HepG2 (cell line): ENCODE data around the gene SLC16A4. TPM values are rescaled to one million over a fixed set of nuclear protein-coding genes. Genes with fewer than 3 reads are reported as not detected.

Experiments used
- ATAC-seq: fragments of 200-7000 bp; cut with Tn5 transposase; 3 replicates; pipeline ENCODE4 v1.9.1; 2020; ENCODE audit warnings: mild to moderate bottlenecking, moderate library complexity
- BruUV-seq: library from RNA; stranded (reverse); fragments of 400-500 nt; replicated peaks from 2 replicates; lab custom pipeline; 2021; lab: Mats Ljungman, UMichigan
- CTCF ChIA-PET: fragments of 300-600 bp; formaldehyde crosslinking; extraction: SDS; loops from one replicate; lab custom pipeline; 2021; ENCODE audit warnings: low total read pairs, inconsistent platforms, low intra/inter-chr PET ratio; lab: Yijun Ruan, JAX
- POLR2A ChIA-PET: fragments of 350-600 bp; sonication (Branson Sonifier 250); formaldehyde crosslinking; loops from one replicate; lab custom pipeline; 2020; ENCODE audit warnings: antibody characterized with exemption, inconsistent platforms; lab: Yijun Ruan, JAX
- DNase-seq: peaks from one replicate; pipeline ENCODE4 v3.0.0-alpha.2; 2015; ENCODE audit warnings: low spot score
- FAIRE-seq: peaks from 3 replicates; lab custom pipeline; 2011; peaks lifted over from hg19 to GRCh38; lab: Jason Lieb, UNC
- H2AFZ ChIP-seq: one replicate; pipeline ENCODE4 v1.6.1; 2011; ENCODE audit warnings: low read length, inconsistent platforms
- H3K27ac ChIP-seq: fragments of 300-600 bp; 3 replicates; pipeline ENCODE4 v1.8.0; 2011; ENCODE audit warnings: mixed run types, mild to moderate bottlenecking, mixed read lengths, low read length, inconsistent platforms; ENCODE audit not compliant: insufficient read depth; ENCODE audit errors: extremely low read length
- H3K27me3 ChIP-seq, 2 experiments: fragments of 200-600 bp in 1 of 2; 2 replicates in 1 of 2; 3 replicates in 1 of 2; pipeline versions ENCODE4 v1.6.0 to v1.8.0; 2011; ENCODE audit warnings: low read length in 2 of 2, mild to moderate bottlenecking in 2 of 2, moderate library complexity in 2 of 2, inconsistent platforms in 1 of 2; ENCODE audit not compliant: insufficient read depth in 2 of 2, control insufficient read depth in 1 of 2
- H3K36me3 ChIP-seq, 2 experiments: fragments of 200-600 bp in 1 of 2; replicated peaks in 1 of 2; 2 replicates in 1 of 2; 3 replicates in 1 of 2; pipeline versions ENCODE4 v1.5.1 to v1.8.0; 2011; ENCODE audit warnings: low read length in 2 of 2, inconsistent platforms in 1 of 2; ENCODE audit not compliant: insufficient read depth in 2 of 2, control insufficient read depth in 1 of 2
- H3K4me1 ChIP-seq: 2 replicates; pipeline ENCODE4 v1.5.1; 2012; ENCODE audit warnings: low read length, inconsistent platforms; ENCODE audit not compliant: insufficient read depth
- H3K4me2 ChIP-seq: 2 replicates; pipeline ENCODE4 v1.6.0; 2011; ENCODE audit warnings: low read depth, low read length, inconsistent platforms
- H3K4me3 ChIP-seq, 3 experiments: fragments of 200-600 bp in 1 of 3; sonication (generic), shearing (Covaris generic) in 1 of 3; replicated peaks in 1 of 3; 2 replicates each; pipeline ENCODE4 v1.5.1; 2011 to 2016; ENCODE audit warnings: low read length in 3 of 3, inconsistent platforms in 2 of 3, low read depth in 2 of 3, mild to moderate bottlenecking in 2 of 3, control low read depth in 1 of 3, mixed read lengths in 1 of 3; ENCODE audit not compliant: insufficient read depth in 1 of 3
- H3K79me2 ChIP-seq: one replicate; pipeline ENCODE4 v1.6.1; 2011; ENCODE audit warnings: low read length, inconsistent platforms; ENCODE audit not compliant: insufficient read depth
- H3K9ac ChIP-seq: 2 replicates; pipeline ENCODE4 v1.6.0; 2011; ENCODE audit warnings: mild to moderate bottlenecking, low read depth, low read length, inconsistent platforms; ENCODE audit not compliant: insufficient read depth
- H3K9me3 ChIP-seq: 2 replicates; pipeline ENCODE4 v1.5.1; 2012; ENCODE audit warnings: mild to moderate bottlenecking, low read length
- H4K20me1 ChIP-seq: 2 replicates; pipeline ENCODE4 v1.6.0; 2011; ENCODE audit warnings: inconsistent platforms, mild to moderate bottlenecking, low read length, moderate library complexity; ENCODE audit not compliant: insufficient read depth
- MED13 ChIP-seq: sonication (generic); formaldehyde crosslinking; IDR thresholded peaks from 2 replicates; pipeline ENCODE4 v1.5.0; 2020; ENCODE audit warnings: missing genetic modification reagents
- NR2C2 ChIP-seq: sonication (generic); formaldehyde crosslinking; IDR thresholded peaks from 2 replicates; pipeline ENCODE4 v1.4.0; 2020; ENCODE audit warnings: missing genetic modification reagents, mild to moderate bottlenecking, moderate library complexity, borderline replicate concordance
- RBFOX2 ChIP-seq: fragments of 200-400 bp; formaldehyde crosslinking; IDR thresholded peaks from 2 replicates; pipeline ENCODE4 v1.6.1; 2017; ENCODE audit warnings: low read depth, mild to moderate bottlenecking, low read length
- XBP1 ChIP-seq: sonication (generic); formaldehyde crosslinking; IDR thresholded peaks from 2 replicates; pipeline ENCODE4 v1.5.0; 2020; ENCODE audit warnings: missing genetic modification reagents
- WGBS: methylation state at CpG from one replicate; pipeline ENCODE4 v1.1.6; 2017; ENCODE audit warnings: low lambda C conversion rate; 5-methylcytosine and 5-hydroxymethylcytosine counted together
- in situ Hi-C: cut with HindIII; loops from 2 replicates; pipeline ENCODE4 v1.10.0; 2017; ENCODE audit warnings: low pct_unique_long_range_greater_than_20kb; ENCODE audit not compliant: extremely low pct_ligation_motif_present
- intact Hi-C: fragments of 100-400 bp; cut with micrococcal nuclease; formaldehyde crosslinking; loops from one replicate; pipeline ENCODE4 v1.10.0; 2022; ENCODE audit not compliant: unreplicated experiment
- polyA plus RNA-seq, 8 experiments: library from polyadenylated mRNA; depleted of rRNA in 3 of 8; stranded (reverse) in 7 of 8; unstranded in 1 of 8; fragments of >200 nt; fragmentation: Illumina TruSeq in 4 of 8; extraction: Trizol in 4 of 8; gene quantifications; 2 replicates each; pipeline versions ENCODE4 v1.2.1 to v1.2.3, GENCODE V29; 2011 to 2016; ENCODE audit warnings: low read depth in 4 of 8, missing spikeins in 1 of 8, mixed read lengths in 1 of 8; ENCODE audit not compliant: insufficient read depth in 1 of 8
- total RNA-seq, 5 experiments: library from RNA; depleted of rRNA; stranded (reverse); fragments of >200 nt; fragmentation: Illumina TruSeq; extraction: Trizol; gene quantifications; 2 replicates each; pipeline ENCODE4 v1.2.3, GENCODE V29; 2016; ENCODE audit warnings: low read depth in 1 of 5
- TF ChIP-seq, protein P1 (sequence below): sonication (generic); formaldehyde crosslinking; IDR thresholded peaks from 2 replicates; pipeline ENCODE4 v1.5.0; 2020; ENCODE audit warnings: missing genetic modification reagents, mild to moderate bottlenecking, borderline replicate concordance

SLC16A4 gene
- total and polyA plus RNA-seq, 2 of the 13 experiments (the other 11 are each of a cell fraction or from before 2014, with no cell fraction given): 1.1 to 1.5 TPM

GRCh38 chr1:110344152-110344551 lies 46.7 kb downstream of the SLC16A4 start:
- no TSS peak for BruUV-seq
- CTCF ChIA-PET: no interaction called here
- Histone ChIP-seq H3K27me3 (no peaks in the 10 kb centered on the region), H3K36me3 (peaks cover 6 to 35% of the 10 kb centered on the region in 2 experiments; a peak in 4 of 5 replicates)
- intact Hi-C loops: no loop called here
- TF ChIP-seq RBFOX2 (peak; percentile 30; the same call in 1 of the 2 replicates), NR2C2 (CRISPR knock-in tag) (no peak)
- TF ChIP-seq, all 625 proteins: peak for 1
- Histone ChIP-seq H3K4me2 (peak overlapping the region; percentile 96), H3K4me3 (peak overlapping the region; percentile 35 to 91 (median 81); a peak in 5 of 6 replicates), H2AFZ (no peak overlapping the region), H3K4me1 (peaks cover 86% of the 10 kb centered on the region), H3K9me3 (no peaks in the 10 kb centered on the region), H4K20me1 (peaks cover 64% of the 10 kb centered on the region), H3K9ac (peak overlapping the region; percentile 97; the same call in 1 of the 2 replicates), H3K79me2 (peaks cover 98% of the 10 kb centered on the region), H3K27ac (peak overlapping the region; percentile 9)
- DNase-seq: no peak
- FAIRE-seq: no peak
- in situ Hi-C loops: no loop called here
- no peak for ATAC-seq
- POLR2A ChIA-PET: no interaction called here
- 54% methylated on average over 3 of the region's 3 CpGs for WGBS

DNA sequence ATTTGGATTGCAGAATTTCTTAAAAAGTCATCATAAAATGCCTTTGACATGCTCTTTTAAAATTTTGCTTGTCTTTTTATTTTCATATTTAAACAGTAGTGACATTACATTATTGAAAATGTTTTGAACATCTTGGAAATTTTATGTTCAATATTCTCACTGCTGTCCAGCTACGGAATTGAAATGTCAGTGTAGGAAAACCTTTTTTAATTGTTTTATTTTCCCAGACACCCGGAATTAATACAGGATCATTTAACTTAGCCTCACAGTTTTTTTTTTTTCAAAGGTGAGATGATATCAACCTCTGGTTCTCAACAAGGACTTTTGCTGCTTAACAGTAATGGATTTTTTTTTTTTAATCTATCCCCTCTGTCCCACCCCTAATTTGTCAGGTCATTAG lies 47.6 kb downstream of the SLC16A4 start:
- 48% methylated on average over 2 of the region's 2 CpGs for WGBS
- Histone ChIP-seq H3K36me3 (peaks cover 6 to 35% of the 10 kb centered on the region in 2 experiments; a peak in 4 of 5 replicates), H3K9me3 (no peaks in the 10 kb centered on the region), H3K4me1 (peaks cover 77% of the 10 kb centered on the region), H3K27me3 (no peaks in the 10 kb centered on the region), H3K4me3 (peak overlapping the region; percentile 81 to 91 (median 84); a peak in 5 of 6 replicates), H4K20me1 (peaks cover 59% of the 10 kb centered on the region), H3K79me2 (peaks cover 89% of the 10 kb centered on the region), H3K4me2 (peak overlapping the region; percentile 96), H3K27ac (no peak overlapping the region), H2AFZ (no peak overlapping the region), H3K9ac (peak overlapping the region; percentile 97; the same call in 1 of the 2 replicates)
- FAIRE-seq (no peak), DNase-seq (no peak), ATAC-seq (no peak)
- in situ Hi-C loops (no loop called here), intact Hi-C loops (no loop called here)
- TF ChIP-seq, protein P1, sequence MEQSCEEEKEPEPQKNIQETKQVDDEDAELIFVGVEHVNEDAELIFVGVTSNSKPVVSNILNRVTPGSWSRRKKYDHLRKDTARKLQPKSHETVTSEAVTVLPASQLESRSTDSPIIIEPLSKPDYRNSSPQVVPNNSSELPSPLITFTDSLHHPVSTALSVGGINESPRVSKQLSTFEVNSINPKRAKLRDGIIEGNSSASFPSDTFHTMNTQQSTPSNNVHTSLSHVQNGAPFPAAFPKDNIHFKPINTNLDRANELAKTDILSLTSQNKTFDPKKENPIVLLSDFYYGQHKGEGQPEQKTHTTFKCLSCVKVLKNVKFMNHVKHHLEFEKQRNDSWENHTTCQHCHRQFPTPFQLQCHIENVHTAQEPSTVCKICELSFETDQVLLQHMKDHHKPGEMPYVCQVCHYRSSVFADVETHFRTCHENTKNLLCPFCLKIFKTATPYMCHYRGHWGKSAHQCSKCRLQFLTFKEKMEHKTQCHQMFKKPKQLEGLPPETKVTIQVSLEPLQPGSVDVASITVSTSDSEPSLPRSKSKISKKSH (CRISPR knock-in tag): no peak
- TF ChIP-seq XBP1 (CRISPR knock-in tag) (no peak), MED13 (no peak)
- CTCF ChIA-PET: no interaction called here
- POLR2A ChIA-PET: no interaction called here
- BruUV-seq: no TSS peak
